DOHH2 (cell line): ENCODE data around the gene ERFL.

Experiments
- EZH2phosphoT487 ChIP-seq: fragments of 200-600 bp; sonication (generic); IDR thresholded peaks from 2 replicates; pipeline ENCODE4 v1.6.1; 2017; ENCODE audit warnings: borderline replicate concordance, mild to moderate bottlenecking, antibody characterized with exemption, low read length, moderate library complexity, mixed read lengths
- TF ChIP-seq, protein P1 (sequence below): fragments of 200-600 bp; sonication (generic); IDR thresholded peaks from one replicate; pipeline ENCODE4 v1.5.1; 2014; ENCODE audit warnings: antibody characterized with exemption, mild to moderate bottlenecking, low read depth, low read length; ENCODE audit not compliant: poor library complexity, severe bottlenecking

DNA sequence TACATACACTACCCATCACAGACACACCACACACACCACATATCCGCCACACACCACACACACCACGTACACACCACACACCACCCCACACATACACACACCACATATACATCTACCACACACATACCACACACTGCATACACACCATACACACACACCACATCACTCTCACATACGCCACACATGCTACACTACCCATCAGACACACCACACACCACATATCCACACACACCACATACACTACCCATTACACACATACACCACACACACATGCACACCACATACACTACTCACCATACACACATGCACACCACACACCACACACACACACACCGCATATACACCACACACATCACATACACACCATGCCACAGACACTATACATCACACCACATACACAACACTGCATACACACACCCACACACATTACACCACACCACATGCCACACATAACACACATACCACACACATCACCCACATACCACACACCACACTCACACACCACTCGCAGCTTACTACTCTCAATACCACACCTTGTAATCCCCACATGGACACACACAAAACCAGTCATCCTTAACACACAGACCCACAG, 9.5 kb downstream of the ERFL start:
- TF ChIP-seq, protein P1, sequence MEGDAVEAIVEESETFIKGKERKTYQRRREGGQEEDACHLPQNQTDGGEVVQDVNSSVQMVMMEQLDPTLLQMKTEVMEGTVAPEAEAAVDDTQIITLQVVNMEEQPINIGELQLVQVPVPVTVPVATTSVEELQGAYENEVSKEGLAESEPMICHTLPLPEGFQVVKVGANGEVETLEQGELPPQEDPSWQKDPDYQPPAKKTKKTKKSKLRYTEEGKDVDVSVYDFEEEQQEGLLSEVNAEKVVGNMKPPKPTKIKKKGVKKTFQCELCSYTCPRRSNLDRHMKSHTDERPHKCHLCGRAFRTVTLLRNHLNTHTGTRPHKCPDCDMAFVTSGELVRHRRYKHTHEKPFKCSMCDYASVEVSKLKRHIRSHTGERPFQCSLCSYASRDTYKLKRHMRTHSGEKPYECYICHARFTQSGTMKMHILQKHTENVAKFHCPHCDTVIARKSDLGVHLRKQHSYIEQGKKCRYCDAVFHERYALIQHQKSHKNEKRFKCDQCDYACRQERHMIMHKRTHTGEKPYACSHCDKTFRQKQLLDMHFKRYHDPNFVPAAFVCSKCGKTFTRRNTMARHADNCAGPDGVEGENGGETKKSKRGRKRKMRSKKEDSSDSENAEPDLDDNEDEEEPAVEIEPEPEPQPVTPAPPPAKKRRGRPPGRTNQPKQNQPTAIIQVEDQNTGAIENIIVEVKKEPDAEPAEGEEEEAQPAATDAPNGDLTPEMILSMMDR, result no peak
- no peak for TF ChIP-seq EZH2phosphoT487
